K562 (cell line): ENCODE results near the gene C19orf47. TPM values are rescaled to one million over a fixed set of nuclear protein-coding genes. Genes with fewer than 3 reads are reported as not detected.

ENCODE experiments used
- CEBPG ChIP-seq, 3 experiments: fragments of 200-800 bp in 1 of 3; sonication (Bioruptor generic) in 1 of 3; sonication (generic) in 1 of 3; formaldehyde crosslinking in 1 of 3; IDR thresholded peaks in 2 of 3; conservative IDR thresholded peaks in 1 of 3; 2 replicates each; pipeline versions ENCODE4 v1.6.1 to v1.8.0; 2016 to 2022; ENCODE audit warnings: missing compliant biosample characterization in 2 of 3, missing genetic modification characterization in 2 of 3, mild to moderate bottlenecking in 1 of 3, missing genetic modification reagents in 1 of 3
- CREB1 ChIP-seq, 2 experiments: sonication (generic) in 1 of 2; formaldehyde crosslinking in 1 of 2; IDR thresholded peaks; 2 replicates each; pipeline versions ENCODE4 v1.6.1 to v1.8.0; 2012 to 2022; ENCODE audit warnings: inconsistent platforms in 1 of 2, mild to moderate bottlenecking in 1 of 2, missing genetic modification reagents in 1 of 2, moderate library complexity in 1 of 2
- DIDO1 ChIP-seq: fragments of 450-650 bp; IDR thresholded peaks from 2 replicates; pipeline ENCODE4 v1.6.1; 2016; ENCODE audit warnings: low read depth, missing biosample characterization, missing genetic modification characterization
- MAFG ChIP-seq: fragments of 450-650 bp; conservative IDR thresholded peaks from 2 replicates; pipeline ENCODE4 v1.6.1; 2016; ENCODE audit warnings: missing genetic modification characterization, missing compliant biosample characterization
- MAFK ChIP-seq: IDR thresholded peaks from 2 replicates; pipeline ENCODE4 v1.6.1; 2011; ENCODE audit warnings: low read length, improper control_type of control experiment
- MEIS2 ChIP-seq: fragments of 450-650 bp; IDR thresholded peaks from 2 replicates; pipeline ENCODE4 v1.6.1; 2014; ENCODE audit warnings: mild to moderate bottlenecking; ENCODE audit not compliant: partially characterized antibody
- MLLT1 ChIP-seq, 2 experiments: fragments of 450-650 bp; IDR thresholded peaks; 2 replicates each; pipeline ENCODE4 v1.6.1; 2016
- PATZ1 ChIP-seq: fragments of 250-450 bp; sonication (Bioruptor Pico); IDR thresholded peaks from 2 replicates; pipeline ENCODE4 v1.5.0; 2020; ENCODE audit warnings: mild to moderate bottlenecking, borderline replicate concordance
- SMAD4 ChIP-seq: fragments of 250-450 bp; sonication (Bioruptor Pico); conservative IDR thresholded peaks from 2 replicates; pipeline ENCODE4 v1.8.0; 2021; ENCODE audit warnings: inconsistent platforms, mild to moderate bottlenecking, moderate library complexity
- SMARCA4 ChIP-seq: fragments of 450-650 bp; IDR thresholded peaks from 2 replicates; pipeline ENCODE4 v1.6.1; 2016
- U2AF2 ChIP-seq: fragments of 200-400 bp; formaldehyde crosslinking; optimal IDR thresholded peaks from 2 replicates; pipeline ENCODE3; 2017; ENCODE audit warnings: low read depth, mild to moderate bottlenecking, low read length
- ZBTB33 ChIP-seq: sonication (generic); formaldehyde crosslinking; IDR thresholded peaks from 2 replicates; pipeline ENCODE4 v1.8.1; 2023; ENCODE audit warnings: mild to moderate bottlenecking, missing genetic modification reagents
- ZBTB9 ChIP-seq: fragments of 450-650 bp; formaldehyde crosslinking; IDR thresholded peaks from 2 replicates; pipeline ENCODE4 v1.4.0; 2020; ENCODE audit warnings: mild to moderate bottlenecking, moderate library complexity
- ZNF586 ChIP-seq: fragments of 450-650 bp; formaldehyde crosslinking; conservative IDR thresholded peaks from 2 replicates; pipeline ENCODE4 v1.4.0; 2020; ENCODE audit warnings: mild to moderate bottlenecking, moderate library complexity
- polyA plus RNA-seq, 8 experiments: library from polyadenylated mRNA; depleted of rRNA in 4 of 8; stranded (reverse) in 5 of 8; unstranded in 3 of 8; fragments of >200 nt; fragmentation: Nextera tagmentation in 2 of 8; fragmentation: Illumina TruSeq in 1 of 8; extraction: Ambion mirVana in 2 of 8; extraction: Trizol in 1 of 8; gene quantifications; 2 replicates each; pipeline versions ENCODE4 v1.2.1 to v1.2.3, GENCODE V29; 2011 to 2014; ENCODE audit warnings: inconsistent platforms in 1 of 8, missing spikeins in 1 of 8
- total RNA-seq, 7 experiments: library from RNA; depleted of rRNA in 6 of 7; stranded (reverse); fragments of >200 nt in 6 of 7; fragmentation: Illumina TruSeq in 2 of 7; extraction: Trizol in 2 of 7; gene quantifications; 2 replicates each; pipeline versions ENCODE4 v1.2.1 to v1.2.3, GENCODE V29; 2011 to 2021; ENCODE audit warnings: low replicate concordance in 1 of 7

C19orf47 gene
- total and polyA plus RNA-seq, 9 of the 15 experiments (the other 6 are each of a cell fraction or from before 2014, with no cell fraction given) = 0.08 to 26.1 (median 14.7) TPM

- TF ChIP-seq MLLT1 (IDR thresholded peaks at IDR 0.05) (no peak), ZBTB9 (CRISPR knock-in tag) (no peak), PATZ1 (no peak), ZNF586 (CRISPR knock-in tag) (no peak), ZBTB33 (CRISPR knock-in tag) (peak; percentile 91), MAFK (peak; percentile 79), CEBPG (CRISPR knock-in tag; IDR thresholded peaks at IDR 0.05) (no peak), CEBPG (tag; conservative IDR thresholded peaks at IDR 0.05 in 1 of 2, IDR thresholded peaks at IDR 0.05 in 1 of 2) (no peak), CREB1 (IDR thresholded peaks at IDR 0.05) (no peak), CREB1 (CRISPR knock-in tag; IDR thresholded peaks at IDR 0.05) (peak; percentile 24; the same call in 1 of the 2 replicates), MAFG (tag) (peak; percentile 91), U2AF2 (no peak), SMAD4 (CRISPR knock-in tag) (no peak), SMARCA4 (peak; percentile 11; the same call in 1 of the 2 replicates), MEIS2 (no peak), DIDO1 (tag) (no peak)
Observed at GRCh38 chr19:40366697-40367561, 18.7 kb upstream of the C19orf47 start (continued).
